Lower lobe of right lung (tissue), 2 donors: ENCODE results near the gene UST. TPM values are rescaled to one million over a fixed set of nuclear protein-coding genes. Genes with fewer than 3 reads are reported as not detected.

Source experiments
- ATAC-seq, 2 donors: fragments of 200-7000 bp; cut with Tn5 transposase; one replicate each; pipeline ENCODE4 v1.9.1; 2020 to 2022; ENCODE audit warnings: mild to moderate bottlenecking in 2 of 2, moderate library complexity in 2 of 2
- DNase-seq: peaks from one replicate; pipeline ENCODE4 v3.0.0-alpha.2; 2020
- H3K27ac ChIP-seq: fragments of 200-600 bp; one replicate; pipeline ENCODE4 v1.8.0; 2022
- H3K27me3 ChIP-seq: fragments of 200-600 bp; one replicate; pipeline ENCODE4 v1.8.0; 2022; ENCODE audit warnings: low read depth
- H3K36me3 ChIP-seq: fragments of 200-600 bp; one replicate; pipeline ENCODE4 v1.8.0; 2022; ENCODE audit warnings: mild to moderate bottlenecking
- H3K4me1 ChIP-seq: fragments of 200-600 bp; one replicate; pipeline ENCODE4 v1.8.0; 2022
- H3K4me3 ChIP-seq: fragments of 200-600 bp; one replicate; pipeline ENCODE4 v1.8.0; 2022; ENCODE audit warnings: mild to moderate bottlenecking
- H3K9me3 ChIP-seq: fragments of 200-600 bp; one replicate; pipeline ENCODE4 v1.8.0; 2022
- intact Hi-C: fragments of 100-400 bp; cut with DNase I; formaldehyde crosslinking; loops from one replicate; pipeline ENCODE4 v1.11.0; 2022
- total RNA-seq: library from RNA; stranded (reverse); fragmentation: NEBNext Ultra II Directional; extraction: Animal tissue kit (Norgen Biotek cat#: 25700); gene quantifications from one replicate; pipeline ENCODE4 v1.2.1, GENCODE V29; 2021
- TF ChIP-seq, protein P1 (sequence below): fragments of 200-600 bp; IDR thresholded peaks from one replicate; pipeline ENCODE4 v1.8.0; 2022; ENCODE audit warnings: antibody characterized with exemption, mild to moderate bottlenecking
- donor health status: DM: no; HTN: yes; CAD: no; lungs with severe emphysema.

UST gene
- total RNA-seq, 1 donor from 2014 or later: 11.8 TPM

DNA sequence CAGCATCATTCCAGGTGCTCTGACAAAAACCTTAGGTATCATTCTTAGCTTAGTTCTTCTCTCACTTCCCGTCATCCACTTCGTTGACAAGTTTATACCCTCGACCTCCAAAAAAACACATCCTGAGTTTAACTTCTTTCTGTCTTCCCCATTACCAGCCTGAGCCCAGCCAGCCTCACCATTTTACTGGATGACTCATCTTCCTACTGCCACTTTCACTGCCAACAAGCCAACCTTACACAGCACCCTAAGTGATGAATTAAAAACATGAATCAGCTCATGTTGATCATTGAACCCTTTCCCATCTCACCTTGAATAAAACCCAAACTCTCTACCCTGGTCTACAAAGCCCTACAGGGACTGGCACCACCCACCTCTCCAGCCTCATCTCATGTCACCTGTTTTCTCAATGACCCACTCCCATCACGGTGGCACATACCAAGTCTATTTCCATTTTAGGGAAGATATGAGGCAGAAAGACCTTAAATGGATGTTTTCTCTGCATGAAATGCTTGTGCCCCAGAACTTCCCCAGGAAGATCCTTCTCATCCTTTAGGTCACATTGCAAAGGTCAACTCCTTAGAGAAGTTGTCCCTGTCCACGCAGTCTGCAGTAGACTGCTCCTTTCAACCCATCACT, 9.9 kb upstream of the UST start:
- H3K27me3 ChIP-seq: no peaks in the 10 kb centered on the region
- H3K4me1 ChIP-seq: no peaks in the 10 kb centered on the region
- H3K27ac ChIP-seq: no peak overlapping the region
- no peaks in the 10 kb centered on the region for H3K36me3 ChIP-seq
- intact Hi-C loops: no loop called here
- TF ChIP-seq, protein P1, sequence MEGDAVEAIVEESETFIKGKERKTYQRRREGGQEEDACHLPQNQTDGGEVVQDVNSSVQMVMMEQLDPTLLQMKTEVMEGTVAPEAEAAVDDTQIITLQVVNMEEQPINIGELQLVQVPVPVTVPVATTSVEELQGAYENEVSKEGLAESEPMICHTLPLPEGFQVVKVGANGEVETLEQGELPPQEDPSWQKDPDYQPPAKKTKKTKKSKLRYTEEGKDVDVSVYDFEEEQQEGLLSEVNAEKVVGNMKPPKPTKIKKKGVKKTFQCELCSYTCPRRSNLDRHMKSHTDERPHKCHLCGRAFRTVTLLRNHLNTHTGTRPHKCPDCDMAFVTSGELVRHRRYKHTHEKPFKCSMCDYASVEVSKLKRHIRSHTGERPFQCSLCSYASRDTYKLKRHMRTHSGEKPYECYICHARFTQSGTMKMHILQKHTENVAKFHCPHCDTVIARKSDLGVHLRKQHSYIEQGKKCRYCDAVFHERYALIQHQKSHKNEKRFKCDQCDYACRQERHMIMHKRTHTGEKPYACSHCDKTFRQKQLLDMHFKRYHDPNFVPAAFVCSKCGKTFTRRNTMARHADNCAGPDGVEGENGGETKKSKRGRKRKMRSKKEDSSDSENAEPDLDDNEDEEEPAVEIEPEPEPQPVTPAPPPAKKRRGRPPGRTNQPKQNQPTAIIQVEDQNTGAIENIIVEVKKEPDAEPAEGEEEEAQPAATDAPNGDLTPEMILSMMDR: no peak
- H3K4me3 ChIP-seq: no peak overlapping the region
- no peak for ATAC-seq
- no peak for DNase-seq
- no peaks in the 10 kb centered on the region for H3K9me3 ChIP-seq

DNA sequence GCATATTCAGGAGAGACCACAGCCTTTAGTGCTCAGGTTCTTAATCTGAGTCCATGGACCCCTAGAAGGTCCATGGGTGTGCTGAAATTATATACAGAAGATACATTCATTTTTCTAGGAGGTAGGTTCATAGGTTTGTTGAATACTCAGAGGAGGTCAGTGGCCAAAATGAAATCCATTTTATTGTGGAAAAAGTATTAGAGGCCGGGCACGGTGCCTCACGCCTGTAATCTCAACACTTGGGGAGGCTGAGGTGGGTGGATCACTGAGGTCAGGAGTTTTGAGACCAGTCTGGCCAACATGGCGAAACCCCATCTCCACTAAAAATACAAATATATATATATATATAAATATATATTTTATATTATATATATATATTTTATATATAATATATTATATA, 9.0 kb upstream of the UST start:
- TF ChIP-seq, protein P1: no peak
- no peaks in the 10 kb centered on the region for H3K9me3 ChIP-seq
- H3K4me1 ChIP-seq: no peaks in the 10 kb centered on the region
- no peak overlapping the region for H3K27ac ChIP-seq
- H3K4me3 ChIP-seq: no peak overlapping the region
- ATAC-seq (no peak), DNase-seq (no peak)
- no peaks in the 10 kb centered on the region for H3K36me3 ChIP-seq
- intact Hi-C loops: no loop called here
- no peaks in the 10 kb centered on the region for H3K27me3 ChIP-seq

DNA sequence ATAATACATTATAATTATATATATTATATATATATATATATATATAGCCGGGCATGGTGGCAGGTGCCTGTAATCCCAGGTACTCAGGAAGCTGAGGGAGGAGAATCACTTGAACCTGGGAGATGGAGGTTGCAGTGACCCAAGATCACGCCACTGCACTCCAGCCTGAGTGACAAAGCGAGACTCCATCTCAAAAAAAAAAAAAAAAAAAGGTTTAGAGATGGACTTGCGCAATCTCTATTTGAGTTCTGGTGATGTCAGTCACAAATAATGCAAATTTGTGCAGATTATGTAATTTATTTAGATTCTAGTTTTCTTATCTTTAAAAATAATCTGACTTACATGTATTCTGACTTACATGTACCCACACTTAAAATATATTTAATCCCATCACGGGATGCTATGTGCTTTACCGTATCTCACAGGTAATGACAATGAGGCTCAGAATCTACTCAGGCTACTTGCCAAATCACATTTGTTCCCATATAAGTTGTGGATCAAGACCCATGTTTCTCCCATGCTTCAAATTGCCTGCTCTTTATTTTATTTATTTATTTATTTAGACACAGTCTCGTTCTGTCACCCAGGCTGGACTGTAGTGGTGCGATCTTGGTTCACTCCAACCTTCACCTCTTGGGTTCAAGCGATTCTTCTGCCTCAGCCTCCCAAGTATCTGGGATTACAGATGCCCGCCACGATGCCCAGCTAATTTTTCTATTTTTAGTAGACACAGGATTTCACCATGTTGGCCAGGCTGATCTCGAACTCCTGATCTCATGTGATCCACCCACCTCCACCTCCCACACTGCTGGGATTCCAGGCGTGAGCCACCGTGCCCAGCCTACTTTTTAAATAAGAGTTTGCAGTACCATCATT, 7.6 kb upstream of the UST start:
- TF ChIP-seq, protein P1: no peak
- Histone ChIP-seq H3K9me3 (no peaks in the 10 kb centered on the region), H3K4me3 (no peak overlapping the region), H3K27ac (no peak overlapping the region), H3K36me3 (no peaks in the 10 kb centered on the region), H3K27me3 (no peaks in the 10 kb centered on the region), H3K4me1 (no peaks in the 10 kb centered on the region)
- intact Hi-C loops: no loop called here
- ATAC-seq: no peak
- DNase-seq: no peak

DNA sequence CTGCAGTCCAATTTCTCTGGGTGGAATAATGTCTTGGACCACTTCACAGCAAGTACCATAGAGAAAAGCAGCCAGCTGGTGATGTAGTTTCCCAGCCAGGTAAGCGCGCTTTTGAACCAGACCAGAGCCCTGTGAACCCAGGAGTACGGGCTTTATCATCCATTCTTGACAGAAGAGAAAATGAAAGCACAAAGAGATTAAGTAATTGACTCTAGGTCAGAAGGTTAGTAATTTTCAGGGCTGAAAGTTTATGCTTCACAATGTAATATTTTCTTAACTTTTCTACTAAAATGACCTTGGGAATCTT, 7.1 kb upstream of the UST start:
- intact Hi-C loops: loop anchor here (10.0 kb wide), 1 partner anchor 215 kb away; no protein-coding TSS in a partner anchor
- no peak for DNase-seq
- Histone ChIP-seq H3K9me3 (no peaks in the 10 kb centered on the region), H3K27ac (no peak overlapping the region), H3K4me1 (no peaks in the 10 kb centered on the region), H3K36me3 (no peaks in the 10 kb centered on the region), H3K27me3 (no peaks in the 10 kb centered on the region), H3K4me3 (no peak overlapping the region)
- TF ChIP-seq, protein P1: no peak
- peak; percentile 40 to 64 for ATAC-seq

DNA sequence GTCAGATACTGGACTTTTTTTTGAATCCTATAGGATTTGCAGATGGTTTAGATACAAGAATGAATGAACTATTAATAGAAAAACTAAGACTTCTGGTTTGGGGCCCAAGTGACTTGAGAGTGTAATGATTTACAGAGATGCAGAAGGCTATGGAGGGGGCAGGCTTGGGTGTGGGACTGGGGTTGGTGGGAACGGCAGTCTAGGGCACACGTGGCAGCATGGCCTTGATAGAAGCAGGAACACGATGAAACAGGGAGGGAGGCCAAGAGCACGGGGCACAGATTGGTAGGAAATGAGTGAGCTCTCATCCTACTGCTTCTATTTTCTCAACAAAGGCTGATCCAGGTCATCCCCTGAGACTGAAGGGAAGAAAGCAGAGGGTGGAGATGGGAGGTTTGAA, 3.4 kb upstream of the UST start:
- TF ChIP-seq, protein P1: no peak
- Histone ChIP-seq H3K4me3 (no peak overlapping the region), H3K27me3 (peaks cover 13% of the 10 kb centered on the region), H3K36me3 (no peaks in the 10 kb centered on the region), H3K9me3 (no peaks in the 10 kb centered on the region), H3K4me1 (peaks cover 15% of the 10 kb centered on the region), H3K27ac (no peak overlapping the region)
- intact Hi-C loops: loop anchor here (10.0 kb wide), 1 partner anchor 211 kb away; no protein-coding TSS in a partner anchor
- ATAC-seq (no peak), DNase-seq (no peak)
